ENCODE results near the gene NDNF. TPM values are rescaled to one million over a fixed set of nuclear protein-coding genes. Genes with fewer than 3 reads are reported as not detected.

The NDNF gene
- total RNA-seq, 1 experiment from 2014 or later, result 0.22 TPM

GRCh38 chr4:120995266-120996010 is 76.9 kb downstream of the NDNF start:
- Histone ChIP-seq H4K20me1 (ENCODE audit: insufficient read depth) (no peaks in the 10 kb centered on the region), H2AFZ (ENCODE audit: low read depth, low read length, poor library complexity, severe bottlenecking) (no peak overlapping the region), H3K9me2 (ENCODE audit: insufficient read depth) (no peaks in the 10 kb centered on the region), H3K4me2 (ENCODE audit: low read length) (no peak overlapping the region), H3K27ac (ENCODE audit: low read depth, low read length) (no peak overlapping the region), H3K4me3 (replicated peaks in 1 of 2; ENCODE audit: low read depth in 1 of 2, low read length in 2 of 2) (no peak overlapping the region), H3K79me2 (ENCODE audit: insufficient read depth, low read length) (no peaks in the 10 kb centered on the region), H3K4me1 (ENCODE audit: control insufficient read depth in 1 of 2, insufficient read depth in 2 of 2, low read length in 2 of 2) (no peaks in the 10 kb centered on the region), H3K36me3 (ENCODE audit: control insufficient read depth in 1 of 2, insufficient read depth in 2 of 2, low read length in 2 of 2) (no peaks in the 10 kb centered on the region), H3K9me3 (ENCODE audit: control insufficient read depth in 1 of 2, insufficient read depth in 1 of 2, low read depth in 1 of 2, low read length in 2 of 2) (no peaks in the 10 kb centered on the region), H3K9ac (ENCODE audit: low read length) (no peak overlapping the region), H3K27me3 (ENCODE audit: insufficient read depth, low read length) (no peaks in the 10 kb centered on the region)
- CTCF ChIA-PET, result no interaction called here
- intact Hi-C loops (cut with micrococcal nuclease), result no loop called here
- TF ChIP-seq SP1 (IDR thresholded peaks at IDR 0.05; ENCODE audit: low read depth), result no peak
- no peak for TF ChIP-seq POLR2AphosphoS5 (IDR thresholded peaks at IDR 0.05; ENCODE audit: low read depth, low read length)
- no peak for TF ChIP-seq CEBPB (IDR thresholded peaks at IDR 0.05; ENCODE audit: low read depth)
- no peak for TF ChIP-seq ATF3 (IDR thresholded peaks at IDR 0.05)
- no peak for TF ChIP-seq REST (IDR thresholded peaks at IDR 0.05; ENCODE audit: low read depth)
- no peak for TF ChIP-seq CBX3 (IDR thresholded peaks at IDR 0.05; ENCODE audit: low read depth)
- no peak for TF ChIP-seq ZFX (IDR thresholded peaks at IDR 0.05)
- TF ChIP-seq ZNF274 (IDR thresholded peaks at IDR 0.05; ENCODE audit: low read depth, low read length), result no peak
- TF ChIP-seq EGR1 (IDR thresholded peaks at IDR 0.05; ENCODE audit: low read depth), result no peak
- TF ChIP-seq YY1 (IDR thresholded peaks at IDR 0.05; ENCODE audit: extremely low read depth, insufficient replicate concordance, low read depth, low read length), result no peak
- TF ChIP-seq MAX (IDR thresholded peaks at IDR 0.05), result no peak
- no peak for TF ChIP-seq TCF7L2 (IDR thresholded peaks at IDR 0.05; ENCODE audit: borderline replicate concordance, extremely low read depth, insufficient read depth, insufficient read length)
- RAD21 ChIA-PET (ENCODE audit: low non-redundant PET in 1 of 2, low total read pairs in 2 of 2, uncharacterized antibody in 2 of 2, unreplicated experiment in 2 of 2), result no interaction called here
- ATAC-seq (no peak), DNase-seq (ENCODE audit: low read depth, low spot score) (no peak)
- POLR2A ChIA-PET, result no interaction called here
- BruUV-seq (replicated peaks), result no TSS peak

Data from HCT116 (cell line).